Suprapubic skin (tissue), 3 donors: Measurements from ENCODE around the gene GYPC.

ENCODE experiments used
- POLR2A ChIP-seq, 2 donors: fragments of 450-650 bp; IDR thresholded peaks; one replicate each; pipeline ENCODE4 v1.6.1; 2017; ENCODE audit warnings: antibody characterized with exemption in 2 of 2, mild to moderate bottlenecking in 2 of 2, moderate library complexity in 2 of 2
- TF ChIP-seq, protein P1 (sequence below), 2 donors: fragments of 200-600 bp in 1 of 2; fragments of 450-650 bp in 1 of 2; sonication (generic) in 1 of 2; IDR thresholded peaks; one replicate each; pipeline ENCODE4 v1.5.1; 2016 to 2019; ENCODE audit warnings: antibody characterized with exemption in 2 of 2, mild to moderate bottlenecking in 1 of 2, moderate library complexity in 1 of 2

DNA sequence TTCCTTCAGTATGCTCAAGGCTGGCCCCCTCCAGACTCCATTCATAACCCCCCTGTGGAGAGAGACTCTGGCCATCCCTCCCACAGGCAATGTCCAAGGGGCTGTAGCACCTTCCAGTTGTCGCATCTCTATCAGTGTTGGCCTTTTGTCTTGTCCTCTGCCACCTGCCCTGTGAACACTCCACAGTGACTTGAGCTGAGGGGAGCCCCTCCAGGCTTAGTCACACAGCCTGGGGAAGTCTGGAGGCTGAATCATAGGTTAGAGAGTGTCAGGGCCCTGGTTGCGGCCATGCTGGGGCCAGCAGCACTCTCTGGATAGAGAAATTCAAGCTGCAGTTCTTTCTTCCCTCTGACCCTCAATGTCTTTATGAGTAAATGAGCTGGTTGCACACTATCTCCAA, 64.7 kb downstream of the GYPC start:
- TF ChIP-seq, protein P1, sequence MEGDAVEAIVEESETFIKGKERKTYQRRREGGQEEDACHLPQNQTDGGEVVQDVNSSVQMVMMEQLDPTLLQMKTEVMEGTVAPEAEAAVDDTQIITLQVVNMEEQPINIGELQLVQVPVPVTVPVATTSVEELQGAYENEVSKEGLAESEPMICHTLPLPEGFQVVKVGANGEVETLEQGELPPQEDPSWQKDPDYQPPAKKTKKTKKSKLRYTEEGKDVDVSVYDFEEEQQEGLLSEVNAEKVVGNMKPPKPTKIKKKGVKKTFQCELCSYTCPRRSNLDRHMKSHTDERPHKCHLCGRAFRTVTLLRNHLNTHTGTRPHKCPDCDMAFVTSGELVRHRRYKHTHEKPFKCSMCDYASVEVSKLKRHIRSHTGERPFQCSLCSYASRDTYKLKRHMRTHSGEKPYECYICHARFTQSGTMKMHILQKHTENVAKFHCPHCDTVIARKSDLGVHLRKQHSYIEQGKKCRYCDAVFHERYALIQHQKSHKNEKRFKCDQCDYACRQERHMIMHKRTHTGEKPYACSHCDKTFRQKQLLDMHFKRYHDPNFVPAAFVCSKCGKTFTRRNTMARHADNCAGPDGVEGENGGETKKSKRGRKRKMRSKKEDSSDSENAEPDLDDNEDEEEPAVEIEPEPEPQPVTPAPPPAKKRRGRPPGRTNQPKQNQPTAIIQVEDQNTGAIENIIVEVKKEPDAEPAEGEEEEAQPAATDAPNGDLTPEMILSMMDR (IDR thresholded peaks at IDR 0.05): no peak
- TF ChIP-seq POLR2A (IDR thresholded peaks at IDR 0.05): no peak
